GM19043 (cell line): ENCODE data around the gene MIB1.

Experiments used
- ATAC-seq: cut with Tn5 transposase; IDR thresholded peaks from one replicate; pipeline ENCODE4 v1.9.1; 2021; ENCODE audit warnings: low read depth; ENCODE audit not compliant: unreplicated experiment

The MIB1 gene

DNA sequence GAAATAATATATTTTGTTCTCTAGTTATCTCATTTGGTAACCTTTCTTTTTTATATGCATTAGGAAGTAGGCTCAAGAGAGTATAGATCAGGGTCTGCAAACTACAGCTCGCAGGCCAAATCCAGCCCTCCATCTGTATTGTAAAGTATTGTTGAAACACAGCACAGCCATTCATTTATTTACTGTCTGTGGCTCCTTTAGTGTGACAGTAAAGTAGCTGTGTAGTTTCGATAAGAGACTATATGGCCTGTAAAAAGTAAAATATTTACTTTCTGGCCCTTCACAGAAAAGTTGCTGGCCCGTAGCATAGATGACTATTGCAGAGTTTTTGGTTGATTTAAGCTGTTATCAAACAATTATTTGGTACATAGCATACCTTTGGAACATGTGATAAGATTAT lies 67.6 kb downstream of the MIB1 start:
- ATAC-seq, result no peak

DNA sequence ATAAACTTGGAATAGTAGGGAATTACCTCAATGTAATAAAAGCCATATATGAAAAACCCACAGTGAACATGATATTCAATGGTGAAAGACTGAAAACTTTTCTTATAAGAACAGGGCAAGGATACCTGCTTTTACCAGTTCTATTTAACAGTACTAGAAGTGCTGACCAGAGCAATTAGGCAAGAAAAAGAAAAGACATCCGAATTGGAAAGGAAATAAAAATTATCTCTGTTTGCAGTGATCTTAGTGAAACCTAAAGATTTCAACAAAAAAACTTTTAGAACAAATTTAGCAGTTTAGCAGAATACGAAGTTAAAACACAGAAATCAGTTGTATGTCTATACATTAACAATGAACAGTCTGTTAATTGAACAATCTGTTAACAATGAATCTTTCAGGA lies 69.1 kb downstream of the MIB1 start:
- no peak for ATAC-seq

DNA sequence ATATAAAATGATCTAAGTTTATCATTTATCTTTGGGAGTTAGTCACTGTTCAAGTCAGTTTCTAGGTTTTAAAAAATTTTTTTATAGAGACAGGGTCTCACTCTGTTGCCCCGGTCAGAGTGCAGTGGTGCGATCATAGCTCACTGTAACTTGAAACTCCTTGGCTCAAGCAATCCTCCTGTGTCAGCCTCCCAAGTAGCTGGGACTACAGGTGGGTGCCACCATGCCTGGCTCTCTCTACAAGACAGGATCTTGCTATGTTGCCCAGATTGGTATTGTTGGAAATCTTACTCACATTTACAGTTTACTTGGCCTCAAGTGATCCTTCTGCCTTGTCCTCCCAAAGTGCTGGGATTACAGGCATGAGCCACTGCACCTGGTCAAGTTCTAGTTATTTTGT lies 74.5 kb downstream of the MIB1 start:
- ATAC-seq, result no peak

DNA sequence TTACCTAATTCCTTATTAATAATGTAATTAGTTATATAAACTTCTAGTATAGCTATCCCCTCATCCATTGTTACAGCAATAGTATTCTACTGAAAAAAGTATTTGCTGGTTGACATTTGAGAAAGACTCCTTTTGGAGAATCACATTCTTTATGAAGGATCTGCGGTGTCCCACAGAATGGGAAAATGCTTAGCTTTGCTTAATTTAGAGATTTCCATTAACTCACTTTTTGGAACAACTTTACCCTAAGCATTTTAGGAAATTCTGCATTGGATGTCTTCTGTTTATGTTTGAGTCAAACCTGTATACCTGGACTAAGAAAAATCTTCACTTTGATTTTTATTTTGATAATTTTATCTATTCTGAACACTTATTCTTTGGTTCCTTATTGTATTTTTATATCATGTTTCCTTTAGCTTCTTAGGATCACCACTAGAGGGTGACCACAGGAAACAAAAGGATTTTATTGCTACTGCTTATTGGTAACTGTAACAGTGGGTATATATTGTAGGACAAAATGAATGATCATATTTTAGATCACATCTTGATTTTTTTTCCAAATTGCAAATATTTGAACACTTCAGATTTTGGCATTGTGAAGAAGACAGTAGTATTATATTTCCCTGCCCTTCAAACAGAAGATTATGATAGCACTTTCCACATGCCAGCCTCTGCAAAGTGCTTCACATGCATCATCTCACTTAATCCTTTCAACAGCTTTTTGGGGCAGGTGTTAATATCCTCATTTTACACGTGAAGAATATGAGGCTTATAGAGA lies 79.6 kb downstream of the MIB1 start:
- ATAC-seq, result no peak

DNA sequence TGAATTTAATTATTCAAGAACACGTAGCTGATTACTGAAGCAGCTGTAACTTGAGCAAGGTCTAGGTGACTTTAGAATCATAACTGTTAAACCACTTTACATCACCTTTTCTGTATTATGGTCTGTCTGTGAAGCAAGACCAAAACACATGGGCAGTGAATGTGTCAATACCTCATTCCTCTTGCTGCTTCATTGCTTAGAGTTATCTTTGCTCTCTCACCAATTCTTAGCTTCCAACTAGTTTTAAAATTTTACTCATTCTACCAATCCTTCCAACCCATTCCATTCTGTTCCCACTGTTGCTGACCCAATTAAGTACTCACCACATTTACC lies 80.2 kb downstream of the MIB1 start:
- no peak for ATAC-seq

DNA sequence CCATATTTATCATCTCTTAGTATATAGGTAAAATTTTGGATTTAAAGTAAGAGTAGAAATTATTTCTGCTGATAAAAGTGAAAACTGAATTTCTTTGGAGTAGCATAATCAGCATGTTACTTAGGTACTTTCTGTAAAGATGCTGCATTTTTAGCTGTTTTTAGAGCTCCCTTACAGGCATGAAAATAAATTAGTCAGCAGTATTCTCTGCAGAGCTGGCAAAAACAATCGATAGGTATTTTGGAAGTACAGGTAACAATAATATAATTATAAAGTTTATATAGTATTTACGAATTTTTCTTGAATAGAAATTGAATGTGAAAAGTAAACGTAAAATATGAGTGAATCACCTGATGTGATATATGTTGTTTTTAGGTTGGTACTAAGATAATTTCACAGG lies 83.3 kb downstream of the MIB1 start:
- no peak for ATAC-seq

DNA sequence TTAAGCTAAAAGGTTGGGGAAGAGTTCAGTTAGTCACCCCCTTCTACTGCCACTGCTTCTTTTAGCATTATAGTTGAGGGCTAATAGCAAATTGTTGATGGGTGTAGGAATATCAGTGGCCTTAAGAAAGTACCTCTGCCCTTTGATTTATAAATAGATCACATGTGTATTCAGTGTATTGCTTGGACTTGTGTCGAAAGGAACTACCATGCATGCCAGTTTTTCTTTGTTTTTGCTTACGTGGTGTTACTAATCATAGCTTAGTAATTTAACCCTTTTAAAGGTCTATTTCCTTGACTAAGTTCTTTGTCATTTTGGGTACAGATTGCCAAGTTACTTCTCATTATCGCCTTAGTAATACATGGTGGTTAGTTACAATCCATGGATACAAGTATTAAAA lies 85.6 kb downstream of the MIB1 start:
- ATAC-seq, result no peak

DNA sequence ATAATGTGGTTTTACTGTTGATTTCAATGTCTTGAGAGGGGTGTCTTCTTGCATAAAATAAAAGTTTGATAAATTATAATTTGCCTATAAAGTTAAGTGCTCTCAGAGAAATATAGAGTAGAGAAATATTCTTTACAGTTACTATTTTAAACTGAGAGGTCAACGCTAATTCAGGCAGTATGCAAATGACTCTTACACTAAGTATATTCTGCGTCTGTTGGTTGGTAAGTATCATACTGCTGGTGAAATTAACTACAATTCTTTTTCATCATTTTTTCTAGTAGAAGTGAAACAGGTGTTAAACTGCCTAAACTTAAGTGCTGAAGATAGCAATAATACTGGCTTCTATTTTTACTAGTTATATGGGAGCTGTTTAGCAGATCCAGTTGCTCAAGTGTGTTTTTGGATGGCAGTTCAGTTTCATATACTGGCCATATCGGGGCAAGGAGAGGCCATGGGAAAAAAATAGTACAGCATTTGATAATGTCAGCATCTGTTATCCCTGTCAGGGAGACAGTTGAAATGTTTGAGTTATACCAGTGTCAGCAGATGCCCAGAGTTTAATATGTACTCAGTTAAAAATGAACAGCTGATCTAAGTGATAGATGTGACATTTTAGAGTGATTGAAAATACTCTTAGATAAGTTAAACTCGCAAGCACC lies 86.2 kb downstream of the MIB1 start:
- ATAC-seq, result no peak

DNA sequence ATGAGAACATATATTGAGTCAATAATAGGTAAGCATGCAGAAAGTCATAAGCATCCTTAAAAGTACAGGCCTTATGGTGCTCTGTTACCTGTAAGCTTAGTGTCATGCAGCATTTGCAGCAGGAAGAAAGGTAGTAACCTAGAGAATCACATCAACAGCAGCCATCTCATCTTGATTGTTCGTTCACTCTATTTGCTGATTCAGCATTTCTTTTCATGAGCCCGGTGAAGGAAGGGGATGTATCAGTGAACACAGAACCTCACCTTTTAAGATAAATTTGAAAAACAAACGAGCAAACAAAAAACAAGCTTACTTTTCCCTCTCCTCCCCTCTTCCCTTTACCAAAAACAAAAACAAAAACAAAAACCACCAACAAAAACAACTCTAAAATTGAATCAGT lies 89.9 kb downstream of the MIB1 start:
- ATAC-seq, result no peak

DNA sequence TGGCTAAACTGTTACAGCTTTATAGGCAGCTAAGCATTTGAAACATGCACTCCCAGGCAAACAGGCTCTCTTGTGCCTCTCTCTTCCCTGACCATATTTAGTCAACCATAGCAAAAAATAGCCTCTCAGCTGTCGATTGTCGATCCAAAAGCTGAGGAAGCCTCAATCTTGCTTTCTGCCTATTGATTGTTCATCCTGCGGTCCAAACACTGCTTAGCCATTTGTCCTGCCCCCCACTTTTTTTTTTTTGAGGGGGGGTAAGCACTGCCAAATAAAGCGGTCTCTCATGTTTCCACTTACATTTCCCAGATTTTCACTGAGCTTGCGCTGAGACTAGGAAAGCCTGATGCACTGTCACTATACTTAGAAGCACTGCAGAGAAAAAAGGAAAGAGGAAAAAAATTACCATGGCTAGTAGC lies 90.8 kb downstream of the MIB1 start:
- no peak for ATAC-seq

DNA sequence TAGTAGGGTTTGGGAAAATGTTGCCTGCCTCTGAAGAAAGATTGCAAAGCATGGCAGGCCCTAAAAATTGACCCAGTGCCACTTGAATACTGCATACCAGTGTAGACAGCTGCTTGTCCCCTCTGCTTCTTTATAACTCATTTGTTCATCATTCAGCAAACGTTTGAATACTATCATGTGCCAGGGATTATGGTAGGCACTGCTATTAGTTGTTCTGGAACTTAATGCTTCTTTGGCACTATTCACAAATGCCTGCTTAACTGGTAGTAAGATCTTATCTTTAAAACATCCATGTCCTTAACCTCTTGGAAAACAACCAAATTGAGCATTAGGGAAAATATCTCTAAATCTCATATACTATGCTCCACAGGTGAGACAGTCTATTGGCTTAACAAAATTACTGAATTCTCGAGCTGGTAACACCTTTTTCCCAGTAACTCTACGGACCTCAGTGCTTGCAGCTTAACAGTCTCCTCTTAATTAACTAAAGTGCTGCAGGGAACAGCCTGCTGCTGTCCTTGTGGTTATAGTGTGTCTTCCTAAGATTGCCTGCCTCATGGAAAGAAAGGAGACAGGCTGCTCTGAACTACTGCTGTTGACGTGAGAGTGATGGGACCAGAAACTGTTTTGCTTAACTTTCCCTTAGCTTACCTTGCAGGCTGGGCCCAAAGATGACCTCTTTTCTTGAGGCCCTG lies 93.2 kb downstream of the MIB1 start:
- no peak for ATAC-seq

DNA sequence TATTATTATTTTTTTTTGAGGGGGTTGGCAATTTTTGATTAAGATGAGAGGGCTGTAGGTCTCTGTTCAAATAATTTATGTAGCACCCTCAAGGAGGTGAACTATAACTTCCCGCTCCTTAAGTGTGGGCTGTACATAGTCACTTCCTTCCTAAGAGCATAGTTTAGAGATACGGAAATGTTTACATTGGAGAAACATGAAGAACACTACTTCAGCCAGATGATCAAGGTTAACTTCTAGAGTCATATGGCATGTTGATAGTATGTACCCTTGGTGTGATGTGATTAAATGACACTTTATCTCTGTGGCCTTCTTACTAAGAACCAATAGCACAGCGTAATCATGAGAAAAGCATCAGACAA lies 93.7 kb downstream of the MIB1 start:
- no peak for ATAC-seq

DNA sequence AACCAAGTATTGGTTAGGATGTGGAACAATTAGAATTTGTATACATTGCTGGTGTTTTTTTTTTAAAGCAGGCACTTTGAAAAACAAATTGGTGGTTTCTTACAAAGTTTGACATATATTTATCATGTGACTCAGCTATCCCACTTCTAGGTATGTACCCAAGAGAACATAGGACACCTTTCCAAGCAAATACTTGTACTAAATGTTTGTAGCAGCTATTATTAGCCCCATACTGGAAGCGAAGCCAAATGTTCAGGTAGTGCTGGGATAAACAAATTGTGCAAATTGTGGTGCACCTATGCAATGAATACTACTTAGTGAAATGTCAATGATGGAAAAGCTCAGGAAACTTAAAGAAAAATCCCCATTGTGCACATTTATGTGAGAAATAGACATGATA lies 101.0 kb downstream of the MIB1 start:
- ATAC-seq, result no peak

DNA sequence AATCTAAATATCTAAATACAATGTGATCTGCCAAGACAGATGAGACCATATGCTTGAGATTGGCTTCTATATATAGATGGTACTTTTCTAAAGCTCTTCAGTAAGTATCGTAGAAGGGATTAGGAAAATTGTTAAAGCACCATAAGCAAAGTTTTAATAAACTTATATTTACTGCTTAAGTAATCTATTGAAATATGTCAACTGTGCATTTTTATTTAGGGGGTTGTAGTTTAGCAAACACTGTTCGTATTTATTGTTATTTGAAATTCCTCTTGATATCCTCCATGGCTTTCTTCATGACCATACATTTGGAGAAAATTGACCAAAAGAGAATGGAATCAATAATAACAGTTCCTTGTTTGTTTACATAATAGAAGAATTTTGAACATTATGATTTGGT lies 102.7 kb downstream of the MIB1 start:
- no peak for ATAC-seq

DNA sequence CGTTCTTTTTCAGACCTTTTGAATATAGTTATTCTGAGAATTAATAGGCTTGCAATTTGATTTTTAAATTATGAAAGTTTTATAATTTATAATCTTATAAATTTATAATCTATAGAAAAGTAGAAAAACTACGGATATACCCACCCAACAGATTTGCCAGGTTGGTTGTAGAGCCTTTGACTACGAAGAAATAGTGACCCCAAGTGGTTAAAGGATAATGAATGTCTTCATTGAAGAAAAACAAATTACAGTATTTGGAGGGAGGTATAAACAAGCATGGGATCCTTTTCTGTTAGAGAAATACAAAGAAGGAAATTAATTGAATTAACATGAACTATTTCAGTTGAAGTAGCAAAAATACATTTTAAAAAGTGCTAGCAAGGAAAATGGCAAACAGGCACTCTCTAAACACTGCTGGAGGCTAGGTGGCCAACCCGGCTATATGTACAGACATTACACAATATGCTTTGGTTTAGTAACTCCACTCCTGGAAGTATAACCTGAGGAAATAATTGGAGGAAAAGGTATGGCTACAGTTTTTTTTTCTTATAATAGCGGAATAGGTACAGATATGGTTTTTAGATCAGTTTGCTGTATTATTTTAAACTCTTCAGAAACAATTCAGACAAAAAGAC lies 110.9 kb downstream of the MIB1 start:
- no peak for ATAC-seq

DNA sequence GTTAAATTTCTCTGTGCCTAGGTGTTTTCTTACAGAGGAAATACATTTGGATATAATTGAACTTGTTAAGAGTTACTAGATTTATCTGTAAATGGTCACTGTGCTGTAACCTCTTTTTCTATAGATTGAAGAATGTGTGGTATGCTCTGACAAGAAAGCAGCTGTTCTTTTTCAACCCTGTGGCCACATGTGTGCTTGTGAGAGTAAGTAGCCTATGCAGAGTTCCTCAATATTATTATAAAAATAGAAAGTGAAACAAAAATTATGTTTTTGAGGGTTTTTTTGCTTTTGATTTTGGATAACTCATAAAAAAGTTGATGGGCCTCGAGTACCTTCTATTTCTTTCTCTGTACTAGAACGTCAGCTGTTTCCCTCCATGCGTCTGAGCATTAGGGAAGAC lies 112.4 kb downstream of the MIB1 start:
- peak; percentile 88 for ATAC-seq

DNA sequence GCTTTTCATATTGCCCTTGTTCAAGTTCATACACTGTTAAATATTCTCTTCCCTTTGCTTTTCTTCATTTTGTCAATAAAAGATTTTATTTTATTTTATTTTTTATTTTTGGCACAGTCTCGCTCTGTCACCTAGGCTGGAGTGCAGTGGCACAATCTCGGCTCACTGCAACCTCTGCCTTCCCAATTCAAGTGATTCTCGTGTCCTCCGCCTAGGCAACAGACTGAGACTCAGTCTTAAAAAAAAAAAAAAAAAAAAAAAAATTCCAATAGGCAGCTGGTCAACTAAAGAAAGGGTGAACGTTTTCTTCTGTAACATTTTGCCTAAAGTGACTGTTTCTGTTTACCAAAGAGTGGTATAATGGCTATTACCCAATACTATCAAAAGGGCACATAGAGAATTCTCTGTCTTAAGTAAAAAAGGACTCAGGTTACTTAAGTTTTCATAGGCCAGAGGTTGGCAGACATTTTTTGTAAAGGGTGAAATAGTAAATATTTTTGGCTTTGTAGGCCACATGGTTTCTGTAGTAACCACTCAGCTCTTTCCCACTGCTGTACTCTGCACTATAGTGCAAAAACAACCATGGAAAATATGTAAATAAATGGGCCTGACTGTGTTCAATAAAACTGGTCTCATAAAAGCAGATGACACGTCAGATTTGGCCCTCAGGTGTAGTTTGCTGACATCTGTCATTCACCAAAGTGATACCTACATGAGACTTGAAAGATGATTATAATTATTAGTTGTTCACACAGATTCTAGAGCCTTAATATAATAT lies 113.4 kb downstream of the MIB1 start:
- no peak for ATAC-seq

DNA sequence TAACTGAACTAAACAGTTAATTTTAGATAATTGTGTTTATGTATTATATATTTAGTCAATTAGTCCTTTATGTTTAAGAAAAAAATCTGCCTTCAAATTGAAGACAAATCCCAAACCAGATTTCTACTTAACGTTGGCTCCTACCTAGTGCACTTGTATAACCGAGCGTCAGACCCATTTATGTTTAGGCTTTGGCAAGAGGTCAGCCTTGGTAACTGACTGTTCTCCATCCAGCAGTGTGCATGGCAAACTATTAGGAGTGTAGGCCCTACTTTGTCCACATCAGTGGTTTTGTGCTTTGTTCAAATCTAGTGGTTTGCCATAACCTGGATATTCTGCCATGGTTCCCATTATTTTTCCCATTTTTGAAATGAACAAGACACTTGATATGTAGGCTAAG lies 114.8 kb downstream of the MIB1 start:
- ATAC-seq, result no peak

DNA sequence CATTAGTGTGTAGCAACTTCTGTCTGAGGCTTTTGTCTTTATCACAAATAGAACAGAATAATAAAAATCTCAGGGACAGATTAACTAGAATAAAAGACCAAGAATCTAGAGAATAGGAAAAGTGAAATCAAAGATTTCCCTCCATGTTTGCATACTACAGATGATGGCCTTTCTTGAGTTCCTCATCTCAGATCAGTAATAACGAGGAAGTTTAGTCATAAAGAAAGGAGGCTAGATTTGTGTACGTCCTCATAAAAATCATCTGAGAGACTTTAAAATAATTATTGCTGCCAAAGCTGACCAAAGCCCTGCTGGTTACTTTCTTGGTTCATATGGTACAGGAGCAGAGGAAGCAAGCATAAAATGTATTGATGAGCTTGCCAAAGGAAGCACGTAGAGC lies 117.3 kb downstream of the MIB1 start:
- ATAC-seq, result no peak

DNA sequence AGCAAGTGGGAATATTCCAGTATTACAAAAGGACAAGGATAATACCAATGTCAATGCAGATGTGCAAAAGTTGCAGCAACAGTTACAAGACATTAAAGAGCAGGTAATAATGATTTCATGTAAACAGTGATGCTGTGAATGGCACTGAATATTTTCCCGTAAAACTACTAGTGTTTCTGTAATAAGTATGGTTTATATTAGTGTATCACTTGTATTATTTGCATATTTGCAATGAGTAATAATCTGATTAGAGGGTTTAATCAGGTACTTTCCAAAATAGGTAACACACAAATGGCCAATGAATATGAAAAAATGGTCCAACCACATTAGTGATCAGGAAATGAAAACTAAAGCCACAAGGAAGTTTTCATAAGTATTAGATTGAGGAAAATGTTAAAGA lies 118.0 kb downstream of the MIB1 start:
- no peak for ATAC-seq

DNA sequence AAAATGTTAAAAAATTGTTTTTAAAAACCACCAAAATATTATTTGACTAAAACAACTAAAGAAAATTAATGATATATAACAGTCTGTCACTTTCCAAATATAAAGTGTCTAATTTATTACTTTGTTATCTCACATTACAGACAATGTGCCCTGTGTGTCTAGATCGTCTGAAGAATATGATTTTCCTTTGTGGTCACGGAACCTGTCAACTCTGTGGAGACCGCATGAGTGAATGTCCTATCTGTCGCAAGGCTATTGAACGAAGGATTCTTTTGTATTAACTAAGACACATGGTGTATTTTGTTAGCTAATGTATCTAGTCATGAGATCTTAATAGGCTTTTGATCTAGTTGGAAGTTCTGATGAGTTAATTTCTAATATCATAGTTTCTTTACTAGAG lies 123.8 kb downstream of the MIB1 start:
- no peak for ATAC-seq
